HG02763 (cell line): ENCODE data around the gene CD81.

Experiments
- ATAC-seq: cut with Tn5 transposase; IDR thresholded peaks from one replicate; pipeline ENCODE4 v1.9.1; 2021; ENCODE audit warnings: mild to moderate bottlenecking, moderate library complexity; ENCODE audit not compliant: unreplicated experiment

CD81 gene

DNA sequence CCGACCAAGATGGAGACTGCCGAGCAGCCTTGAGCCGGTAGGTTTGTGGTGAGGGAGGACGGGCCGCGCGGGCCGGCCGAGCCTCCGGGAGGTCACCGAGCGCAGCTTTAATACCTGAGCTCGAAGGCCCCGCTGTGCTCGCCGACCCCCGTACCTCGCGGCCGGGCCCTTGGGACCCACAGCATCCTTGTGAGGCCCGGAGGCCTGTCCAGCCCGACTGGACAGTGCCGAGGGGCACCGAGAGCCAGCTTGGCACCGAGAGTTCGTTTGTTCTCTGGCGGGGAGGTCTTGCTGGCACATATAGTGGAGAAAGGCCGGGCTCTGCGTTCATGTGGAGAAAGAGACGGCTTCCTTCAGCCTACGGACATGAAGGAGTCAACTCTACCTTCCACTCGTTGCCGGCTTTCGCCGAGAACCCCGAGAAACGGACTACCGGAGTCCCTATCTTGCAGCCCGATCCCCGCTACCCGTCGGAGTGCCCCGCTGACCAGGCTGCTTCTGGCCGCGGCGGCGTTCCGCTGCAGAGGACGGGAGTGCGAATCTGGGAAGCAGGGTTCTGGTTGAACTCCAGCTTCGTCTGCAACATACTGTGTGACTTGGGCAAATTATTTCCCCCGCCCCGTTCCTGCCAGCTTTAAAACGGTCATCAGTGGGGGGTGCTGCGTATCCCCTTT is 23.8 kb downstream of the CD81 start:
- ATAC-seq, result peak; percentile 2

DNA sequence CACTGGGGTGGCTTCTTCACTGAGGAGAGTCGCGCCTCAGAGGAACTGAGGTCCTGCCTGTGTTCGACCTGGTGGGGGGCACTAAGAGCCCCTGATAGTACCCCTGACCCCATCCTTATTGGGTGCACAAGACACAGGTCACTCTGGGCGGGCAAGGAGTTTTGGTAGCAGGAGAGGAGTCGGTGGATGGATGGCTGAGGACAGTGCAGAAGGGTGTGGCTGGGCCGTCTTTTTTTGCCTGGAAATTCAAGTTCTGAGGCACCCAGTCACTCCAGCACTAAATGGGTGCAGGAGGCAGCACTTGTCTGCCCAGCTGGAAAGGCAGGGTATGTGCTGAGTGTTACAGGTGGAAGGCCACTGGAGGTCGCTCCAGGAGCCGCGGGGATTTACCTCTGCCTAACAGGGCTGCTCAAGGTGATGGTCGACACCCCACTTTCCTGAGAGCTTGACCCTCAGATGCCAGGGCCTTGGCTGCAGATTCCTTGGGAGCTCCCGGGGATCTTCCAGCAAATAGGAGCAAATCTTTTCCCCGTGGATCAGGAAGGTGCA is 24.4 kb downstream of the CD81 start:
- ATAC-seq, result no peak

DNA sequence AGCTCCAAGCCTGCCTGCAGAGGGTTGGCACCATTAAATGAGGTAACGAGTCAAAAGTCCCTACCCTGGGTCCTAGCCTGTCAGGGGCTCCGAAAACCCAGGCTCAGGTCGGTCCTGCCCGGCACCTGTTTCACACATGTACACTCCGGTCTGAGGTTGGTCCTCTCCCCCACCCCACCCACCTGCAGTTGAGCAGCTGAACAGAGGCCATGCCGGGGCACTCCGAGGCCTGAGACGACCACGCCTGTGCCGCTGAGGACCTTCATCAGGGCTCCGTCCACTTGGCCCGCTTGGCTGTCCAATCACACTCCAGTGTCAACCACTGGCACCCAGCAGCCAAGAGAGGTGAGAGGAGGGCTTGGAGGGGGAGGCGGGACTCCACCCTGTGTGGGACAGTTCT is 25.0 kb downstream of the CD81 start:
- ATAC-seq, result no peak

DNA sequence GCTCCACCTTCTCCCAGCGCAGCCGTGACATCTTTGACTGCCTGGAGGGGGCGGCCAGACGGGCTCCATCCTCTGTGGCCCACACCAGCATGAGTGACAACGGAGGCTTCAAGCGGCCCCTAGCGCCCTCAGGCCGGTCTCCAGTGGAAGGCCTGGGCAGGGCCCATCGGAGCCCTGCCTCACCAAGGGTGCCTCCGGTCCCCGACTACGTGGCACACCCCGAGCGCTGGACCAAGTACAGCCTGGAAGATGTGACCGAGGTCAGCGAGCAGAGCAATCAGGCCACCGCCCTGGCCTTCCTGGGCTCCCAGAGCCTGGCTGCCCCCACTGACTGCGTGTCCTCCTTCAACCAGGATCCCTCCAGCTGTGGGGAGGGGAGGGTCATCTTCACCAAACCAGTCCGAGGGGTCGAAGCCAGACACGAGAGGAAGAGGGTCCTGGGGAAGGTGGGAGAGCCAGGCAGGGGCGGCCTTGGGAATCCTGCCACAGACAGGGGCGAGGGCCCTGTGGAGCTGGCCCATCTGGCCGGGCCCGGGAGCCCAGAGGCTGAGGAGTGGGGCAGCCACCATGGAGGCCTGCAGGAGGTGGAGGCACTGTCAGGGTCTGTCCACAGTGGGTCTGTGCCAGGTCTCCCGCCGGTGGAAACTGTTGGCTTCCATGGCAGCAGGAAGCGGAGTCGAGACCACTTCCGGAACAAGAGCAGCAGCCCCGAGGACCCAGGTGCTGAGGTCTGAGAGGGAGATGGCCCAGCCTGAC is 26.0 kb downstream of the CD81 start:
- ATAC-seq, result no peak

DNA sequence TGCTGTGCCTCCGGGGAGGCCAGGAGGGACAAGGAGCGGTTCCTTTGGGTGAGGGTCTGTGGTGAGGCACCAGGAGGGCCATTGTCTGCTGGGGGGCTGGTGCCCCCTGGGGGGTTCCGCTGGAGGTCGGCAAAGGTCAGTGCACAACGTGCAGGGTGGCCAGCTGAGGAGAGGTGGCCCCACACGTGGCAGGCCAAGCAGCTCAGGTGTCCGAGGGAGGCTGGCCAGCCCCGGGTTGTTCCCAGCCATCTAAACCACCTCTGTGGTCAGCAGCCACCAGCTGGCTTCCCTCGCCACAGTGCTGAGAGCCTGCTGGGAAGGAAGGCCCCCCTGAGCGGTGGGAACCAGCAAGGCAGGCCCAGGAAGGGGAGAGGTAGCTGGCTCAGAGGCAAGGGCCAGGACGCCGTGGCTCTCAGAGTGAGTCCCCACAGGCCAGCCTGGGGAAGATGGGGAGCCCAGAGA is 27.7 kb downstream of the CD81 start:
- no peak for ATAC-seq

DNA sequence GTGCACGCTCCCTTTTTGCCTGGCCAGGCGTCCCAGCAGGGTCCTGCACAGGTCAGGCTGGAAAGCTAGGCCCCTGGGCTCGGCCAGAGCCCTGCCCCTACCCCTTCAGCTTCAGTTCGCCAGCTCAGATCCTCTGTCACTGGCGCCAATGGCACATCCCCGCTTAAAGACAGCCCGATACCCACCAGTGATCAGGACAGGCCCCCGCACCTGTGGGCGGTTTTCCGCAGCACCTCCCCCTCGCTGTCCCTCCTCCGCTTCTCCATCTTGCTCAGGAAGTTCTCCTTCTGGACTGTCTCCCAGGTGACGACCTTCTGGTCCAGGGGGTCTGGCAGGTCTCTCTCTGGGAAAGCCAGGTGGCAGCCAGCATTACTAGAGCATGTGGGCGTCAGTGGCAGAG is 29.3 kb downstream of the CD81 start:
- no peak for ATAC-seq

DNA sequence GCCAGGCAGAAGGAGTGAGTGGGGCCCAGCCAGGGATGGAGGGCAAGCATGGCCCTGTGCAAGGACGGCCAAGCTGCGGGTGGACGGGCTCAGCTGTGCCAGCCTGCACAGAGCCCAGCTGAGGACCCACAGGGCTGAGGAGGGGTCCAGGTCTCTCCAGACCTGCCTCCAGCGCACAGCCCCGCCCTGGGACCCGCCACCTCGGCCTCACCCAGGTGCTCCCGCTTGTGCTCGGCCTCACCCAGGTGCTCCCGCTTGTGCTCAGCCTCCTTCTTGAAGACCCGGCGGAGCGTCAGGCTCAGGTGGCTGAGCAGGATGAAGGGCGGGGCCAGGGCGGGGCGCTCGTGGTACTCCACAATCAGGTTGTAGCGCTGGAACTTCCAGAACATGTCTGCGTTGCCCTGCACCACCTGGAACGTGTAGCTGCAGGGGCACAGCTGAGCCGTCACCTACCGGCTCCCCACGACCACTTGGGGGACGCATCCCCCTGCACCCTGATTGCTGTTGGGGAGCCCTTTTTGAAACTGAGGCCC is 29.8 kb downstream of the CD81 start:
- ATAC-seq, result no peak

DNA sequence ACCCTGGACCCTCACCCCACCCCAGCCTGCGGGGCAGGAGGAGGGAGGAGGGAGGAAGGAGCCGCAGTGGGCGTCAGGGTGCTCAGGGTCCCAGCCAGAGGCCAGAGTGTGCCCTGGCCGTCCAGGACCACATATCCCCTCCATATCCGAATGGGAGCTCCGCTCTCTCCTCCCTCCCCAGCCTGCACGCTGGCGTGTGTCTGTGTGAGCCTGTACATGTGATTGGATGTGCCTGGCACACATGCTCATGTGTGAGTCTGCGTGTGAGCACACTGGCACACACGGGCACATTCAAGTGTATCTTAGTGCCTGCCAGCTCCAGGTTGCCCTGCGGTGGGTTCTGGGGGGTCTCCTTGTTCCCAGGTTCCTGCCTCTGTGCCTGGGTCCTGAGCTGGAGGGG is 31.6 kb downstream of the CD81 start:
- no peak for ATAC-seq

DNA sequence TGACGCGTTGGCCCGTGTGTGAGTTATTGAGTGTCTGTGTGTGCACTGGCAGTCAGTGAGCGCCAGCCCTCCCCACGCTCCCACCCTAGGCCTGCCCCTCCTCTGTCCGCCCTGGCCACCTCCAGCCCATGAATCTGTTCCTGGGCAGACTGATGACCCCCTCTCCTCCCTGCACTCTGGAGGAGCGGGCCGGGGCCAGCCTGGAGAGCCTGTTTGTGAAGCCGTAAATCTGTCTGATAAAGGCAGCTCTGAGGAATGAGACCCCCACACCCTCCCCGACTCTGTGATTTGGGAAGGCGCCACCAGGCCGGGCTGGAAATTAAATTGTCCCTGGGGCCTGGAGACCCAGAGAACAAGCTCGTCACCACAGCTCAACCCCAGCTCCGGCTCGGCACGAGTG is 32.0 kb downstream of the CD81 start:
- no peak for ATAC-seq

DNA sequence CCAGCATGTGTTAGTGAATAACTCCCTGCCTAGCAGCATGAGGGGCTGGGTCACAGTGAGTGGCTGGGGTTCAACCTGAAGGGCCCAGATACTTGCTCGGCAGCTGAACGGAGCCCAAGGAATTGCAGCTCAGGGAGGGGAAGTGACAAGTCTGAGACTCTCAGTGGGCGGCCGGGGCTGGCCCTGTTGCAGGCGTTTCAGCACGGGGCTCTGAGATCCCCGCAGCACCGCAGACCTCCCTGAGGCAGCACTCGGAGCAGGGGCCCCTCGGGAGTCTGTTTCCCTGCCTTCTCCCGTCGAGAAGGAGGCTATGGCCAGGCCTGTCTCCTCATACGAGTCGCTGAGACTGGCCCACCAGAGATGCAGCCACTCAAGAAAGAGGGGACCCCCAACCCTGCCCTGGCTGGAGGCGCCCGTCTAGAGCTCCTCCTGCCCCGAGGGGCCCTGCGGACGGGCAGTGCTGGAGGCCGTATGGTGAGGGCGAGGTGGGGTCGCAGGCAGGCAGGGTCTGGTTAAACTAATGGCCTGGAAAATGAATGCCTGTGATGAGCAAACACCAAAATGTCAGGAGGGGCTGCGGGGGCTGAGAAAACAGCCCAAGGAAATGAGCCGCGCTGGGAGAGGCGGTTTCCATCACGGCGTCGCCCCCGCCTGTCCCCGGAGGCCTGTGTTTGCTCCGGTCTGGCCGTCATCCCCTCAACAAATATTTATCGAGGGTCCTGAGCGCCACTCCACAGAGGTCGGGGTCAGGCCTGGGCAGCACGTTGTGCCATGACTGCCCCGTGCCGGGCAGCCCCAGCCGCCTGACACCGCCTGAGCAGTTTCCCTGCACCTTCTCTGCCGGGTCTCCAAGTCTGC is 32.7 kb downstream of the CD81 start:
- ATAC-seq, result no peak

DNA sequence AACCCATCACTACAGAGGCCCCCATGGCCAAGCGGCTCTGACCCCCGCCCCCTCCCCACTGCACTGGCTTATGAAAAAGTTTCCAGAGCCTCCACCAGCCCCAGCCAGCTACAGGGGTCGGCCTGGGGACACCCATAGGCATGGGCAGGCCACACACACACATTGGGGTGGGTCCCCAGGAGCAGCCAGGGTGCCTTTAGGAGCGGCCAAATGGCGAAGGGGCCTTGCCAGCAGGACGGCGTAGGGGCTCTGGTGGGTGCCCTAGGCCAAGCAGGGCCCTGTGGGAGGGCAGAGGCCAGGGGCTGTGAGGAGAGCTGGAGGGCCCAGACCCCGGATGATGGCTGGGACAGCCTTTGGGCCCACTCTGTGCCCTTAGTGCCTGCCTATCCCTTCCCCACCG is 33.5 kb downstream of the CD81 start:
- no peak for ATAC-seq

DNA sequence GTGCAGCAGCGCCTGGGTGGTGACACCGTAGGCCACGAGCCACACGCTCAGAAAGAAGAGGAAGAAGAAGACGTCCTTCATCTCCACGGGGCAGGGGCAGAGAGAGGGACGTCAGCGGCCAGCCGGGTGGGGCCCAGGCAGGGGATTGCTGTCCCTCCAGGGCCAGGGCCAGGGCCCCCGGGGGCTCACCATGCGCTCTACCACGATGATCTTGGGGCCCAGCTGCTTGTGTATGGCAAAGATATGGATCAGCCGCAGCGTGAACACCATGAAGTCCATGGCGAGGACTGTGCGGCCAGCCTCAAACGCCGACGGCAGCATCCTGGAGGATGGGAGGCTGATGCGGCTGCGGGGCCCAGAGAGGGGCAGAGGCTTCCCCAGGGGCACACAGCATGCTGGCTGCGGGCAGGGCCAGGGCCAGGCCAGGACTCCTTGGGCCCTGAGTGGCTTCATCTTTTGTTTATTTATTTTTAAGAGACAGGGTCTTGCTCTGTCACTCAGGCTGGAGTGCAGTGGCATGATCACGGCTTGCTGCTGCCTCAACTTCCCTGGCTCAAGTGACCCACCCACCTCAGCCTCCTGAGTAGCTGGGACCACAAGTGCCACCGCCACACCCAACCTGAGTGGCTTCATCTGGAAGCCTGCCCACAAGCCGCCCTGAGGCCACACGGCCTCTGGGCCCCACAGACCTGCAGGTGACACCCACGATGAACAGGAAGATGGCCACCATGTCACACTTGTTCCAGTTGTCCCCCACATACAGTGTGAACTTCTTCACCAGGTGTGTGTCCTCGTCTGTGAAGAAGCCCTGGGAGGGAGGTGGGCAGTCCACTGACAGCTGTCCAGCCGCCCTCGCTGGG is 34.6 kb downstream of the CD81 start:
- ATAC-seq, result no peak

DNA sequence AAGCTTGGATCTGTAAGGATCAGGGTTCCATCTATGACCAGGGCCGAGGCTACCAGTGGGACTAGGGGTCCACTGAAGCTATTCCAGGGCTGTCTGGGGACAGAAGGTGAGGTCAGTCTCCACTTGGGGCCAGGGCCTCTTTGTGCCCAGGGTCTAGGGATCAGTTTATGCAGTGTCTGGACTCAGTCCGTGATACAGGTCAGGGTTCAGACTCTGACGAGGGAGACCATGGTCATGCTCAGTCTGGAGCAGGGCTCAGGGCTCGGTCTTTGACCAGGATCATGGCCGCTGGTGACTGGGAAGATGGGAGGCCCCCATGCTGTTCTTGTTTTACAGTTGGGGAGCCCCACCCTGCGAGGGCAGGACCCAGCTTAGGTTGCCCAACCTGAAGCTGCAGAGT is 35.2 kb downstream of the CD81 start:
- no peak for ATAC-seq

DNA sequence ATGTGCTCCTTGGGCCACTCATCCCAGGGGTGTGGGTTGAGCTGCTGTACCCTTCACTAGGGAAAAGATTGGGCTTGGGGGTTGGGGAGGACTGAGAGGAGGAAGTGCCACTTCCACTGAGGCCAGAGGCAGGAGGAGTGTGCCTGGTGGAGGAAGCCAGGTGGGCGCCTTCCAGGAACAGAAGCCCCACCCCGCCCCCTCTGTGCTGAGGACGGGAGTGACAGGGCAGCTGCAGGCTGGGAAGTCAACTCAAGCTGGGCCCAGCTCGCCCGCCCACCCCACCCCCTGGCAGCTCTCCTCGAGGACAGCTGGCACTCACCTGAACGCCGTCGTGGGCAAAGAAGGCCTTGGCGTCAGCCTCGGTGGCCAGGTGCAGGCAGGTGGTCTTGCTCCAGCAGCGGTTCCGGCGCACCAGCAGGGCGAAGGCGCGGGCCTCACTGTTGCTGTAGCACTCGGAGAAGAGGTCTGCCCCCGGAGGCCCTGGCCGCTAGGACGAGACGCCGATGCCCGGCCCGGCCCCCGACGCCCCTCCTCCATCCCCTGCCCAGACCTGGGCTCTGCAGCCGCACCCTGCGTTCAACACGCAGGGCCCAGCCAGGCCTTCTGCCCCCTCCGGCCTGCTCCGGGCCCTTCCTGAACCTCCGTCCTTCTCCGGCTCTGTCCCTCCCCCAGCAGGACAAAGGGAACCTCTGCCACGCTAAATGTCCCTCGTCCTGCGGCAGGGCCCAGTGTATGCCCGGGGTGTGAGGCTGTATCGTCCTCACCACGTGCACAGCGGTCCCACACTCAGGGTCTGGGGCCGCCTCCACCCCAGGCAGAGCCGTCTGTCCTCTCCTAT is 36.9 kb downstream of the CD81 start:
- no peak for ATAC-seq

DNA sequence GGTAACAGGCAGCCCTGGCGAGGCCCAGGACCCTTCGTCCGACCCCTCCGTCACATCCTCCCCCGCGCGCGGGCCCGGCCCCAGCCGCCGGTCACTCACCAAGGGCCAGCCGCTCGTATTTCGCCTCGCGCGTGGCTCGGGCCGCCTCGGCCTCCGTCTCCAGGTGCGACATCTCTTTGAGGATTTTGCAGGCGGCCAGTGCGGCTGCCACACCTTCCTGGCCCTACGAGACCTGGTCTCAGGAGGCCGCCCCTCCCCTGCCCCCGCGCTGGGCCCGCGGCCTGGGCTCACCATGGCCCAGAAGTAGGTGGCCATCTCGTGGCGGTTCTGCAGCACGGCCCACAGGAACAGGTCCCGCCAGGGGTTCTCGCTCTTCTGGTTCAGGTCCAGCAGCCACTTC is 37.5 kb downstream of the CD81 start:
- ATAC-seq, result no peak

DNA sequence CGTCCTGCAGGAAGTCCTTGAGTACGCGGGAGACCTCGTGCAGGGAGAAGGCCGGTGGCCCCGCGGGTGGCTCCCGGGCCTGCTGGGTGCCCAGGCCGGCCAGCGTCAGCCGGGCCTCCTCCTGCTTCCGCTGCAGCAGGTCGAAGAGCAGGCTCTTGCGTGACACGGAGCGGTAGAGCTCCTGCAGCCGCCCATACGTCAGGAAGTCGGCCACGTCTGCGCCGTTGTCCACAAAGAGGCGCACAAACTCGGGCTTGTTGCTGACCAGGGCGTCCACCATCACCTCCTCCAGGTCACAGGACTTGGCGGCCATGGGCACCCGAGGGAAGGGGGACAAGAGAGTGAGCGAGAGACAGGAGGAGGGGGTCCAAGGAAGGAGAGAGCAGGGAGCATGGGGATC is 38.1 kb downstream of the CD81 start:
- ATAC-seq, result no peak

DNA sequence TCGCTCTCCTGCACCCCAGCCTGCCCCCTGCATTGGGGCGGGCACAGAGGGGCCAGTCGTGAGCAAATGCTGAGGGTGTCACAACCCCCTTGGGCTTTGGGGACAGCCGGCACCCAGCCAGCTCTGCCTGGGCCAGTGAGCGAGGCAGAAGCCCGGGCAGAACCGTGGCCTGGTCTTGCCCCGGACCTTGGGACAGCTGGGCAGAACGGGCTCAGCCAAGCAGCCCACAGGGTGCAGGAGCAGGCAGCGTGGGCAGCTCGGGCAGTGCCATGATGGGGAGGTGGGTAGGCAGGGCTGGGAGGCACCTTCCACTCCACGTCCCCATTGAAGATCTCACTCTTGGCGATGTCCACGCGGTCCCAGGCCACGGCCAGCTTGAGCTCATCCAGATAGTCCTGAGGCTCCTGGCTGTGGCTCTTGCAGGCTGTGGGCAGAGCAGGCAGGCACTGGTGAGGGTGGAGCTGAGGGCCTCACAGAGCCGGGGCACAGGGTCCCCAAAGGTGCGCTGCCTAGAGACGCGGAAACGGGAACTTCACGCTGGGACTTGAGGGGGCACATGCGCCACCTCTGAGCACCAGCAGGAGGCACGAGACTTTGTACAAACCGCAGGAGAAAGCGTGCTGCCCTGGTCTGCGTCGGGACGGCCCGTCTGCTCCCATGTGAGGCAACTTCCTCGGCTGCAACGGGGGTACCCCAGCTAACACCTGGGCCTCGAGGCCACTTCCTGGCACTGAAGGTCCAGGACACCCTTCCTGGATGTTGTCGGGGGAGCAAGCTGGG is 38.7 kb downstream of the CD81 start:
- no peak for ATAC-seq

DNA sequence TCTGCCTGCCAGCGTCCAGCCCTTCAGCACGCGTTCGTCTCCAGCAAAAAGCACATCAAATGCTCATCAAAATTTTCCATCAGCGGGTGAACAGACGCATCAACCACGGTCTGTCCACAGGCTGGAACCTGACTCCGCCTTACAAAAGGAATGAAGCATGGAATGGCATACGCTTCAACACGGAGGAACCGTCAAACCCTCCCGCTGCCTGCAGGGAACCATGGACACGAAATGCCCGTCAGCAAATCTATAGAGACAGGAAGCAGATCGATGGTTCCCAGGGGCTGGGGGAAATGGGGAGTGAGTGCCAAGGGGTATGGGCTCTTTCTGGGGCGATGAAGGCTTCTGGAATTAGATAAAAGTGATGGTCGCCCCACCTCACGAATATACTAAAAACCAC is 39.7 kb downstream of the CD81 start:
- no peak for ATAC-seq
